Type B pancreatic cell (in vitro differentiated cells): ENCODE data around the gene FAF1. TPM values are rescaled to one million over a fixed set of nuclear protein-coding genes. Genes with fewer than 3 reads are reported as not detected.

Experiments
- DNase-seq: peaks from one replicate; pipeline ENCODE4 v3.0.0; 2021; ENCODE audit warnings: mixed read lengths; ENCODE audit not compliant: unreplicated experiment; ENCODE audit errors: extremely low spot score
- H3K27ac Mint-ChIP-seq: 2 replicates; pipeline ENCODE4 v1.8.0; 2021; ENCODE audit warnings: mild to moderate bottlenecking, mixed read lengths
- H3K27me3 Mint-ChIP-seq: 2 replicates; pipeline ENCODE4 v1.8.0; 2021; ENCODE audit warnings: mixed read lengths
- H3K36me3 Mint-ChIP-seq: 2 replicates; pipeline ENCODE4 v1.8.0; 2021; ENCODE audit warnings: mixed read lengths
- H3K4me1 Mint-ChIP-seq: one replicate; pipeline ENCODE4 v1.8.0; 2021; ENCODE audit warnings: mixed read lengths; ENCODE audit not compliant: unreplicated experiment
- H3K4me3 Mint-ChIP-seq: 2 replicates; pipeline ENCODE4 v1.8.0; 2021; ENCODE audit warnings: mild to moderate bottlenecking, mixed read lengths
- H3K9me3 Mint-ChIP-seq: 2 replicates; pipeline ENCODE4 v1.8.0; 2021; ENCODE audit warnings: mixed read lengths
- total RNA-seq: library from RNA; stranded (reverse); gene quantifications from 2 replicates; pipeline ENCODE4 v1.2.1, GENCODE V29; 2021; ENCODE audit warnings: low replicate concordance
- TF ChIP-seq, protein P1 (sequence below): fragments of 200-600 bp; sonication (generic); conservative IDR thresholded peaks from 2 replicates; pipeline ENCODE4 v1.5.0; 2021; ENCODE audit warnings: antibody characterized with exemption, mild to moderate bottlenecking

FAF1 gene
- total RNA-seq, 1 donor from 2014 or later: 49.9 TPM

DNA sequence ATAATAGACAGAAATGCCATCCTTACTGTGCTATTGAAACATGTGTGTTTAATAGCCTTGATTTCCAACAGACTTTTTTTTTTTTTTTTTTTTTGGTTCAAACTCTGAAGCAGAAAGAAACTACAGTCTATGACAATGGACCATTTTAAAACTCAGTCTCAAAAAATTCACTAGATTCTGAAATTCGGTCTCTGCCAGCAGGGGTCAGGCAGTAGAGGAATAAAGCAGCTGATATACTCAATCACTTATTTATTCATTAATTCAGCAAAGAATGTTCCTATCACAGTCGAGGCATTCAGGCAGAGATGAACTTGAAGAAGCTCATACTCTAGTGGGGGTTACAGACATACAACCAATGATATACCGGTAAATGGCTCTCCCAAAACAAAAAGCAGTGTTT is 275.9 kb downstream of the FAF1 start:
- Mint-ChIP-seq H3K4me1 (no peaks in the 10 kb centered on the region), H3K27me3 (no peaks in the 10 kb centered on the region)

GRCh38 chr1:50681931-50682330 is 278.1 kb downstream of the FAF1 start:
- no peak overlapping the region for H3K27ac Mint-ChIP-seq
- no peaks in the 10 kb centered on the region for H3K27me3 Mint-ChIP-seq
- peaks cover 3% of the 10 kb centered on the region for H3K36me3 Mint-ChIP-seq

More for the DNA sequence above, 275.9 kb downstream of the FAF1 start:
- peaks cover 3% of the 10 kb centered on the region for H3K36me3 Mint-ChIP-seq
- H3K4me3 Mint-ChIP-seq: no peak overlapping the region
- H3K9me3 Mint-ChIP-seq: no peaks in the 10 kb centered on the region
- TF ChIP-seq, protein P1, sequence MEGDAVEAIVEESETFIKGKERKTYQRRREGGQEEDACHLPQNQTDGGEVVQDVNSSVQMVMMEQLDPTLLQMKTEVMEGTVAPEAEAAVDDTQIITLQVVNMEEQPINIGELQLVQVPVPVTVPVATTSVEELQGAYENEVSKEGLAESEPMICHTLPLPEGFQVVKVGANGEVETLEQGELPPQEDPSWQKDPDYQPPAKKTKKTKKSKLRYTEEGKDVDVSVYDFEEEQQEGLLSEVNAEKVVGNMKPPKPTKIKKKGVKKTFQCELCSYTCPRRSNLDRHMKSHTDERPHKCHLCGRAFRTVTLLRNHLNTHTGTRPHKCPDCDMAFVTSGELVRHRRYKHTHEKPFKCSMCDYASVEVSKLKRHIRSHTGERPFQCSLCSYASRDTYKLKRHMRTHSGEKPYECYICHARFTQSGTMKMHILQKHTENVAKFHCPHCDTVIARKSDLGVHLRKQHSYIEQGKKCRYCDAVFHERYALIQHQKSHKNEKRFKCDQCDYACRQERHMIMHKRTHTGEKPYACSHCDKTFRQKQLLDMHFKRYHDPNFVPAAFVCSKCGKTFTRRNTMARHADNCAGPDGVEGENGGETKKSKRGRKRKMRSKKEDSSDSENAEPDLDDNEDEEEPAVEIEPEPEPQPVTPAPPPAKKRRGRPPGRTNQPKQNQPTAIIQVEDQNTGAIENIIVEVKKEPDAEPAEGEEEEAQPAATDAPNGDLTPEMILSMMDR: no peak
- no peak for DNase-seq
- H3K27ac Mint-ChIP-seq: no peak overlapping the region

DNA sequence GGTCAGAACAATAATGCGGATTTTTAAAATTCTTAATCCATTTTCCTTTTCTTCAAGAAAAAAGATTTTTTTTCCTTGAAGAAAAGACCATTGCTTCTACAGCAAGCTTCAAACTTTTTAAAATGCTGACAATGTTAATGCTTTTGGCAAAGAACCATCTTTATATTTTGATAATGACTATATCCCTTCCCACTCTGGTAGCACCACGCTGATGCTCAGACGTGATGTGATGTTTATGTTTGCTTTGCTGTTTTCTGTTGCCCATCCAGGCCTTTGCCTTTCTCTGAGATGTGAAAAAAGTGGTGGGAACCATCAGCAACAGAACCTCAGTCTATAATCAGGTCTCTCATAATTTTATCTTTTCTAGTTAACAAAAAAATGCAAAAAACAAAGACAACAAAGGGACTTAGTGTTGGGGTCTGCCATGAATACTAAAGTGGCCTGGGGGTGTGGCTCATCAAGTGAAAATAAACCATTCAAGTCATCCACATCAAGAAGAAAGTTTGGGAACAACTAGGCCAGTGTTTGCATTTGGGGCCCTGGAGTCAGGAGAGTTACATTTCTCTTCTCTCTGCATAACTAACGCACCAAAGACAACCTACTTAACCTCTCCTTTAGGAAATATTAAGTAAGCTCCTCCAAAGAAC is 292.2 kb downstream of the FAF1 start:
- Mint-ChIP-seq H3K4me3 (no peak overlapping the region), H3K36me3 (no peaks in the 10 kb centered on the region), H3K27me3 (no peaks in the 10 kb centered on the region), H3K27ac (no peak overlapping the region), H3K9me3 (no peaks in the 10 kb centered on the region), H3K4me1 (peaks cover 17% of the 10 kb centered on the region)
- DNase-seq: no peak
- TF ChIP-seq, protein P1: no peak

More at GRCh38 chr1:50681931-50682330, 278.1 kb downstream of the FAF1 start:
- H3K4me1 Mint-ChIP-seq: no peaks in the 10 kb centered on the region
- no peak for DNase-seq
- TF ChIP-seq, protein P1: no peak
- H3K9me3 Mint-ChIP-seq: no peaks in the 10 kb centered on the region
- H3K4me3 Mint-ChIP-seq: no peak overlapping the region

- H3K4me3 Mint-ChIP-seq: no peak overlapping the region
- H3K36me3 Mint-ChIP-seq: no peaks in the 10 kb centered on the region
- H3K9me3 Mint-ChIP-seq: no peaks in the 10 kb centered on the region
- no peak for DNase-seq
- TF ChIP-seq, protein P1: no peak
- no peaks in the 10 kb centered on the region for H3K27me3 Mint-ChIP-seq
- no peak overlapping the region for H3K27ac Mint-ChIP-seq
- peaks cover 17% of the 10 kb centered on the region for H3K4me1 Mint-ChIP-seq
Measured at GRCh38 chr1:50667272-50667671, 292.8 kb downstream of the FAF1 start.

DNA sequence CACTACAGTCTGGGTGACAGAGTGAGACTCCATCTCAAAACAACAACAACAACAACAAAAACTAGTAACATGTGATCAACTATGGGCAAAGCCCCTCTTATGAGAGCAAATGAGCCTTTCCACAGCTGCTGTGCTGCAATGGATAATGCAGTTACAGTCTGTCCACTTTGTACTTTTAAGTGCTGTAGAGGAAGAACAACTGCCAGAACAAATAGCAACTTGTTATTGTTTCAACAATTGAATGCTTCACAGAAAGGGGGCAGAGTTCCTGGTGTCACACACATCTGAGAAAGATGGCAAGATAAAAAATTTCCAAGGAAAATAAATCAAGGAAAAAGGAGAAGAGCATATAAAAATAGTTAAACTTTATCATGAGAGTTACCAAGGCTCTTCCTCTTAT is 293.2 kb downstream of the FAF1 start:
- H3K27ac Mint-ChIP-seq: no peak overlapping the region
- no peak for DNase-seq
- H3K4me1 Mint-ChIP-seq: peaks cover 17% of the 10 kb centered on the region
- TF ChIP-seq, protein P1: no peak
- H3K9me3 Mint-ChIP-seq: no peaks in the 10 kb centered on the region
- H3K4me3 Mint-ChIP-seq: no peak overlapping the region
- no peaks in the 10 kb centered on the region for H3K36me3 Mint-ChIP-seq
- no peaks in the 10 kb centered on the region for H3K27me3 Mint-ChIP-seq
